Skeletal muscle cell (primary cell): Measurements from ENCODE around the gene TJAP1.

ENCODE experiments used
- DNase-seq: peaks from one replicate; pipeline ENCODE4 v3.0.0-alpha.2; 2010; ENCODE audit warnings: low read depth
- H3K4me3 ChIP-seq: 2 replicates; pipeline ENCODE4 v1.5.1; 2011; ENCODE audit warnings: low read depth, mild to moderate bottlenecking, control low read depth, low read length, moderate library complexity

The TJAP1 gene

GRCh38 chr6:43472515-43472914 is 4.9 kb upstream of the TJAP1 start:
- DNase-seq, result no peak

GRCh38 chr6:43475516-43475915 is 1.9 kb upstream of the TJAP1 start:
- no peak for DNase-seq
- no peak overlapping the region for H3K4me3 ChIP-seq

More at GRCh38 chr6:43472515-43472914, 4.9 kb upstream of the TJAP1 start:
- H3K4me3 ChIP-seq, result no peak overlapping the region

DNA sequence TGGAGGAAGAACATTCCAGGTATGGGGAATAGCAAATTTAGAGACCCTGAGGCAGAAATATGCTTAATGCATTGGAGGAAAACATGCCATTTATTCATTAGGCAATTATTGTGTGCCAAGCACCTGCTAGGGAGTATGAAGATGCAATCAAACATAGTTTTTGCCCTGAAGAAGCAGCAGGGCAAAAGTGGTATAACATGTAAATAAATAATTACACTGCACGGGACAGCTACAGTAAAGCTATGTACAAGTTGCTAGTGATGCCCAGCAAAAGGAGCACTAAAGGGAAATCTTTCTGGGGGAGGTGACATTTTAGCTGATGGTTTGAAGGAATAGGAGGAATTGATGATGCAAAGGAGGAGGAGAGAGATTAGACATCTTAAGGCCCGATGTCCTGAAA is 624 bp upstream of the TJAP1 start:
- DNase-seq, result no peak

DNA sequence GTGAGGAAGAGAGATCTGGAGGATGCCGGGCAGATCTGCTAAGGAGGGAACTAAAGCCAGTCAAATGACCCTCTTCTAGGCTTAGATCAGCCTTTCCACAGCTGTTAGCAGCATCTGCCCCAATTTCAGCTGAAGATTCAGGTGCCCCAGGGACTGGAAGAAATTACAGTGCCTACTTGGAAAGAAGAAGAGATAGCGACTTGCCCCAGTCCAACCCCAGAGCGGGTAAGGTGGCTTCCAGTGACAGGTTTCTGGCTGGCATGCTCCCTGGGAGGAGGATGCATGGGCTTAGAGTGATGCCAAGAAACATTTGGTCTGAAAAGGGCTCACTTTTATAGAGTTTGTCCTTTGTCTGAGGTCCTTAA is 620 bp downstream of the TJAP1 start:
- DNase-seq, result no peak

More for the DNA sequence above, 624 bp upstream of the TJAP1 start:
- peak overlapping the region; percentile 80 for H3K4me3 ChIP-seq

DNA sequence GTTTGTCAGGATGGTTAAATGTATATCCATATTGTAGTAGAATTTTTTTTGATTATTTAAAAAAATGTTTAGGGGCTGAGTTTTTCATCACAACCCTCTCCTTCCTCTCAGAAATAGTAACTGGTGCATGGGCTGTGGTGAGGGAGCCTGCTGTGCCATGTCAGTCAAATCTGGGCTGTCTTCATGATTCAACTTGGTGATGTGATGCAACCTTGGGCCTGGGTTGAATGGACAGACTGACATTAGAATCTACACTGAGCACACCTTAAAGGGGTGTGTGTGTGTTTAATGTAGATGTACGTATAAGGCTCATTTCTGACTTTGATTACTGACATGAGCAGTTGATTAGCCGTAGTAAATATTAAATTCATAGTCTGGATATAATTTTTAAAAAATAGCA is 3.7 kb downstream of the TJAP1 start:
- no peak overlapping the region for H3K4me3 ChIP-seq
- DNase-seq, result no peak

More for the DNA sequence above, 620 bp downstream of the TJAP1 start:
- peak overlapping the region; percentile 80 for H3K4me3 ChIP-seq

DNA sequence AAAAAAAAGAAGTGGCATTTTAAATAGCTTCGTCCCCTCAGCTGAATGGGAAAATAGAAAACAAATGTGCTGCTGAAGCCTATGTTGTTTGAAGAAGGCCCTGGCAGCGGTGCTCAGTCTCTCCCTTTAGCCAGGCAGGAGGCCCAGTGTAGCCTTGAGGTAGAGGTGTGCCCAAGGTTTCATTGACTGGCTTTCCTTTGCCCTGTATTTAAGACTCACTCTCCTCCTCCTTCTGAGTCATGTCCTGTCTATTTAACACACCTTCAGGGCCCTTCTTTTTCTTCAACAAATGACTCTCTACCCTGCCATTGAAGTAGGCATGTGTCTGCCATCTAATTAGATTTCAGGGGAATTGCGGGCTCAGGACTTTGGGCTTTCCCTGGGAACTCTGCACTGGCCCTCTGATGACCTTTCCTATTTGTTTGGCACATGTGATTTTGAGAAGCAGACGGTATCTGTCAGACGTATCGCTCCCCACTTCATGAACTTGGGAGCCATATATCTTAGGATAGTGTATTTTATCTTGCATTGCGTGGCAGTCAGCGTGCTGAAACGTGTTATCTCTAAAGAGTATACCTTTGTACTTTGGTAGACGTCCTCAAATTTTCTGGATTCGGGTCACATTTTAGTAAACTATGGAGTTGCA is 4.3 kb downstream of the TJAP1 start:
- H3K4me3 ChIP-seq, result no peak overlapping the region

DNA sequence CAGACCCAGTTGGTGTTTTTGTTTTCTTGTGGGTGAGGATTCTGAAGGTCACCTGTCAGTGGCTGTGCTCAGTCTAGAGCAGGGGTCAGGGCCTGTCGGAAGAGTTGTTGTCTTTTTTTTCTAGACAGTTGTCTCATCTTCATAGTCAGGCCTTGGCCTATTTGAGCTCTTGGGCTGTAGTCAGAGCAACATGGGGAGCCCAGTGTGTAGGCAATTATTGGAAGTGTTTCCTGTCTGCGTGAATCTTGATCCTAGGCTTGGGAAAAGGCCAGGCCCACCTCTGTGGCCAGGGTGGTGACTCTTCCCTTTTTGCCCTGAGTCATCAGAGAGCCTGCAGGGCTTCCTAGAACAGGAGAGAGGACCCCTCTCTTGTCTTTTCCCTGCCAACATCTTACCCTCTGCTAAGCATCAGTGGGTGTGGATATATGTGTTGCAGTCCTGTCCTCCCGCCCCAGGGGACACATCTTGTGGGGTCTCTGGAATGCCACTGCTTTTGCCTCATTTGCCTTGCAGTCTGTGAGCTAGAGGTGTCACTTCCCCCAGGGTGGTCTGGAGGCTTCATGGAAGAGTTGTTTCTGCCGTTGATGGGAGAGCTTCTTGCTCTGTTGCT is 11.4 kb downstream of the TJAP1 start:
- no peak for DNase-seq
- H3K4me3 ChIP-seq, result no peak overlapping the region

More for the DNA sequence above, 4.3 kb downstream of the TJAP1 start:
- DNase-seq, result no peak

- peak; percentile 18 for DNase-seq
- no peak overlapping the region for H3K4me3 ChIP-seq
These were observed 12.1 kb downstream of the TJAP1 start for GRCh38 chr6:43489277-43490072.

DNA sequence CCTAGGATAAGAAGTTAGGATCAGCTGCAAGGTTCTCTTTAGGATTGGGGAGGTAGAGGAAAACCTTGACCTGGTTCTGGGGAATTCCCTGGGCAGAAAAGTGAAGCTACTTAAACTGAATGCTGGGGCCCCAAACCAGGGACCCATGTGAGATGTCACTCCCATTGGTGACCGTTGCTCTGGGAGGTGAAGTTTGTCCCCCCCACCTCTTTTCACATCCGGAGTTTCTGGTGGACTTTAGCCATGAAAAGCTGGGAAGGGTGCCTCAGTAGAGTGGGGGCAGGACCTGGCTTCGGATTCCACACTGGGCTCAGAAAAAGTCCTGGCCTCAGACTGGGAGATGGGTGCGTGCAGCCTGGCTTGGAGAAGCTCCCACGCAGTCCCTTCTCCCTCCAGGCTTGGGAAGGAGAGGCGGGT is 13.2 kb downstream of the TJAP1 start:
- DNase-seq, result no peak
- H3K4me3 ChIP-seq, result no peak overlapping the region

GRCh38 chr6:43491750-43492661 is 14.6 kb downstream of the TJAP1 start:
- H3K4me3 ChIP-seq, result no peak overlapping the region
- DNase-seq, result peak; percentile 42

DNA sequence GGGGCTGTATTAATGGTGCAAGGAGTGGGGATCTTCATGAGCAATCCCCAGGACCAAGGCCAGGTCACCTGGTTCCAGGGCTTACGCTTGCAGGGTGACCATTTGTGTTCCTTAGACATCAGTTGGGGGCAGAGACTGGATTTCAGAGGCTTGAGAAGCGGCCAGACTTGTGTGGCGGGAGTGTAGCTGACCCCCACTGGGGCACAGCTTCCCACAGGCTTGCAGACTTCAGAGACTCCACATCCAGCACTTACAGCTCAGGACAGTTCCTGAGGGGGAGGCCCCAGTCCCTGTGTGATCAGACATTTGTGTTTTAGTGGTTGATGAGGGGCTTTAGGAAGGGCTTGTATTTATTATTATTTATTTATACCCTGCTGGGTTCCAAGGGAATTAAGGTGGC is 15.3 kb downstream of the TJAP1 start:
- peak; percentile 27 for DNase-seq
- H3K4me3 ChIP-seq, result no peak overlapping the region

- no peak overlapping the region for H3K4me3 ChIP-seq
- DNase-seq, result no peak
These were observed 15.9 kb downstream of the TJAP1 start for GRCh38 chr6:43493230-43493629.

DNA sequence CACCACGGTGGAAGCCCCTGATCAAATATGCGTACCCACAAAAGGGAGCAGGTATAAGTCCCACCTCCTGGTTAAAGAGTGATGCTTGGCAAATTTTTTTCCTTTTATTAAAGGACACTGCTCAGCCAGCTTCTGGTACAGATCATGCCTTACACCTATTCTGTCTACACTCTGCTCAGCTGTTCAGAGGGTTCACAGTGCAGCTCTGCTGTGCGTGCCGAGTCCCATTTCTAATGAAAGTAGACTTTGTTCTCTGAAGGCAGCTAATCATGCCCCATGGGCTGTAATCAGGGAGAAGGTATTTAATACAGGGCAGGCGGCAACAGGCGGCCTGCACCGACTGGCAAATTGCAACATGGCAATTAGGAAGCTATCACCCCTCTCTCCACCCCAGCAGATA is 16.5 kb downstream of the TJAP1 start:
- H3K4me3 ChIP-seq, result no peak overlapping the region
- DNase-seq, result no peak

DNA sequence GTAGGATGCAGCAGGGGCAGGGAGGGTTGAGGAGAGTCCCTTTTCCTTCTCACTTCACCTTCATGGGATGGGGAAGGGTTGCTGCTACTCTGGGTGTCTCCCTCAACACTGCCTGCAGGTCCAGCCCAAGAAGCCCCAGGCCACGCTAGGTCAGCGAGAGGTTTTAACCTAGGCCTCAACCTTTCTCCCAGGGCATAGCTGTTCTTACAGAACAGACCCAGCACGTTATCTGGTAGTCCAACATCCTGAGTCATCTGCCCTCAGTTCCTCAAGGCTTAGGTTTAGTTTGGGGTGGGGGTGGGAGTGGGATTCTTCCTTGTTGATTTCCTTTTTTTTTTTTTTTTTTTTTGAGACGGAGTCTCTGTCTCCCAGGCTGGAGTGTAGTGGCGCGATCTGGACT is 17.0 kb downstream of the TJAP1 start:
- H3K4me3 ChIP-seq, result no peak overlapping the region
- DNase-seq, result no peak

GRCh38 chr6:43494766-43495165 is 17.4 kb downstream of the TJAP1 start:
- no peak for DNase-seq
- no peak overlapping the region for H3K4me3 ChIP-seq

GRCh38 chr6:43495409-43495941 is 18.1 kb downstream of the TJAP1 start:
- no peak for DNase-seq
- no peak overlapping the region for H3K4me3 ChIP-seq

DNA sequence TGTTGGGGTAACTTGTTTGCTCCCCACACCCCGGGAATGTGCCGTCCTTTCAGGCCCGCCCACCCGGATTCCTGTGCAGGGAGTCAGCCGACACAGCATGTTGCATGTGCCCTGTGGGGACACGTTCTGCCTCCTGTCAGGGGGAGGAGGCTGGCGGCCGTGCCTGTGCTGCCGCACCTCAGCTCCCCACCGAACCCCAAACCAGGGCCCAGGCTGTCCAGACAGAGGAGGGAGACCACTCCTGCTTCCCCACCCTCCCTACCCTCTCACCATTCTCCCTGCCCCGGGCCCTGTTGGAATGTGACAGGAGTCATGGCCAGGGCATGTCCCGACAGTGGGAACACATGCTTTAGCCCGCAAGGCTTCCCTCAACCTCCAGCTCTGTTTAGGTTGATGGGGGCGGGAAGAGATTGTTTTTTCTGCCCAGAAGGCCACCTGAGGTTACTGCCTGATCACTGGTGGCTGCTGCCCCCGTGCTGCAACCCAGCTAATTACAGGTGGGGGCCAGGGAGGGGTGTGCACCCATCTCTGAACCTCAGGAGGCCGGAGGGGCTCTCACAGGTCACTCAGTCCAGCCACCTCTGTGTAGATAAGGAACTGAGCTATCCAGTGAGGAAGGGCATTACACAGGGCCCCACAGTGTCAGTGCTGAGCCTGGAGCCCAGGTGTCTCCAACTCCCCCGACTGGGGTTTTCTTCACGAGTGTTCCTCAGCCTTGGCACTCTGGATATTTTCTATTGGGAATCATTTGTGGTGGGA is 19.2 kb downstream of the TJAP1 start:
- DNase-seq, result no peak
- no peak overlapping the region for H3K4me3 ChIP-seq

DNA sequence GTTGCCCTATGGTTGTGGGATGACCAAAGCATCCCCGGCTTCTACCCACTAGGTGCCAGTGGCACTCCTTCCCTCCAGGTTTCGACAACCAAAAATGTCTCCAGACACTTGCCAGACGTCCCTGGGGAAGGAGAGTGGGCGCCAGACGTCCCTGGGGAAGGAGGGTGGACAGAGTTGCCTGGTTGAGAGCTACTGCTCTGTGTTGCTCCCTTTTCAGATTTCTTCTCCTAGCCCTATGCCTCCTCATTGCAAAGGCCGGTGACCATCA is 19.7 kb downstream of the TJAP1 start:
- DNase-seq, result no peak
- no peak overlapping the region for H3K4me3 ChIP-seq

GRCh38 chr6:43497689-43498088 is 20.3 kb downstream of the TJAP1 start:
- no peak overlapping the region for H3K4me3 ChIP-seq
- DNase-seq, result no peak
